ENCODE data around the gene PRELP.
"Not testable (repeated sequence)": the region's sequence is repeated elsewhere in the genome, so short reads cannot be mapped to it uniquely, and the experiment has no call there.

PRELP gene

DNA sequence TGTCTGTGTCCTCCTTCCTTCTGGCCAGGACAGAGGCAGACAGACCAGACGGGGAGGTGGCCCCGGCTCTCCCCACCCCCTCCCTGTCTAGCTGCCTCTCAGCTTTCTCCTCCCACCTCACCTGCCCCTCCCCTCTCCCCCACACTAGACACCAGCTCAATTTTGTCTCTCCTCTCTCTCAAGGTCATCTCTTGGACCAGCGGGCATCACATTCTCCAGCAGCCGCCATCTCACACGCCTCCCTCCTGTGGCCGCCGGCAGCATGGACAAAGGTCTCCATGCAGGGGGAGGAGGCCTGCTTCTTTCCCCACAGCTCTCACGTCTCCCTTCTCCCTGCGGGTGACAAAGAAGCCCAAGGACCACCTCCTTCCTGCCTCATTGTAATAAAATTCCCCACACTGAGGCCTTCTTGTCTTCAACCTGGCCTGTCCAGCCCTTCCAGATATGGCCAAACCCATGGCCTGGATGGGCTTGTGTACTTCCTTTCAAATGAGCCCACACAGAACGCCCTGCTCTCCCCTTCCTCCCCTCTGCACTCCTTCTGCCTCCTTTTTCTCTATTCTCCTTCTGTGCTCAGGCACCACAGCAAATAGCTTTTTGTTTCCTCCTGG lies 33.0 kb downstream of the PRELP start:
- no peak for DNase-seq (ENCODE audit: low read depth)

GRCh38 chr1:203509135-203509534 lies 33.5 kb downstream of the PRELP start:
- no peak for DNase-seq (ENCODE audit: low read depth)

DNA sequence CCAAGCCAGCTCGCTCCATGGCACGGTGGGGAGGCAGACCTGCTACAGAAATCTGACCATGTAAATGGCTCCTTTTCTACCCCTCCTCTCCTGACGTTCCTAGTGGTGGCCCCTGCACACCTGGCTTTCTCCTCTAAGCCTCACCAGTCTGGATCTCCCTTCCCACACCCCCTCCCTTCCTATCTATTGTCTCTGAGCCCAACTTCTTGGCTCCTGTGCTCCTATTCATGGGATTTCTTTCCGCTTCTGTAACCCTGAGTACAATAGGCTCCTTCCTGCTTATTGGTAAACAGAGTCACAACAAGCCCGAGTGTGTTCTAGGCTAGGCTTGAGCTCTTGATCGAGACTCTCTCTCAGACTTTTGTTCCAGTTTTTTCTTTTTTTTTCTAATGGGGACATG lies 35.9 kb downstream of the PRELP start:
- DNase-seq (ENCODE audit: low read depth) = no peak

DNA sequence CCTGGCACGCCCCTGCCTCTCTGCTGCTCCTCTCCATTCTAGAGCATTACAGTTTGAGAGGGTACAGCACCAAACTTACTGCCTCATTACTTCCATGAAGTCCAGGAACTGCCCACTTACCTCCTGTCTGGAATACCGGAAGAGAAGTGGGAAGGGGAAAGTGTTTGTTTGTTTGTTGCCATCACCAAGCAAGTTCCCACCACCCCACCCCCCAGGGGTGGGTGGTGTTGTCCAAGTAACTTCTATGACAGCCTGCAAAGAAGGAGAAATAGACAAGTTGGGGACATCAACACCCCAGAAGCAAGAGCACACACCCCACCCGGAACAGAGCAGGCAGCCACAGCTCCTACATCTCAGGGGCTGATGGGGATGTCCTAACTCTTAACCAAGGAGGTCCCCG lies 36.3 kb downstream of the PRELP start:
- no peak for DNase-seq (ENCODE audit: low read depth)

DNA sequence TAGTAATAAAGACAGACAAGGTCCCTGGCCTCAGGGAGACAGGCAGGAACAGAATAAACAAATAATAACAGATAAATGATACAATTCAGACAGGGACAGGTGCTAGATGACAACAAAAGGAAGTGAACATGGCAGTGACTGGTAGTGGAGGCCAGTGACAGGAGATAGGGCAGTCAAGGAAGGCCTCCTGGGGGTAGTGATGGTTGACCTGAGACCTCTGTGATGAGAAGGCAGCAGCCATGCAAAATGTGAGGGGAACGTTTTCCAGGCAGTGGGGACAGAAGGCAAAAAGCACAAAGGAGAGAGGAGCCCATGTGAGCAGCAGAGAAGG lies 36.9 kb downstream of the PRELP start:
- DNase-seq (ENCODE audit: low read depth) = no peak

DNA sequence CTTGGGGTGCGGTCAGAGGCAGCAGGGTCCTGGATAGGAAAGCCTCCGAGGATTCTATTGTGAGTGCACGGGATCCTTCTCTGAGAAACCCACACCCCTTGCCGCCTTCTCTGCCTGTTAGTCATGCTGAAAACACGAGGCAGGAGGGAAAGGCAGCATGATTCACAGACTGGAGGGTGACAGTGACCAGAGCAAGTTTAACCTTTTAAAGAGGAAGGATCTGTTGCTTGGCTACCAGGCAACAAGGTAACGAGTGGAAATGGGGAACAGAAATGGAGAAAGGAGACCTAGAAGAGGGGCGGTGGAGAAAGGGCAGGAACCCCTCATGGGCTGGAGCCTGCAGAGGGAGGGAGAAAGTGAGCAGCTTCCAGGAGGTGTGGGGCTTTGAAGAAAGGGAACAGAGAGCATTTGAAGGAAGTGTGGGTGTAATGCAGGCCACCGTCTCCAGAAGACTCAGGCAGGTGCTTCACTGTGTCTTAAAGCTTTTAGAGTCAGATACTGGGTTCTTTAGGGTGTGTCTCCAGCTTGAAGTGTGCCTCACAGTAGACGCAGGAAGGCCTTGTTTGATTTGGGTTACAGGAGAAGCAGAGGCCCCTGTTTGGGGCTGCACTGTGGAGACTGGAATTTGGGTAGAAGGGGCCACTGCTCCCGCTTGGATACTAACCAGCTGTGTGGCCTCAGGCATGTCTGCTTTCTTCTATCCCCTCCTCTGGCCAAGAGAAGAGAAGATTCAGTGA lies 37.4 kb downstream of the PRELP start:
- no peak for DNase-seq (ENCODE audit: low read depth)

DNA sequence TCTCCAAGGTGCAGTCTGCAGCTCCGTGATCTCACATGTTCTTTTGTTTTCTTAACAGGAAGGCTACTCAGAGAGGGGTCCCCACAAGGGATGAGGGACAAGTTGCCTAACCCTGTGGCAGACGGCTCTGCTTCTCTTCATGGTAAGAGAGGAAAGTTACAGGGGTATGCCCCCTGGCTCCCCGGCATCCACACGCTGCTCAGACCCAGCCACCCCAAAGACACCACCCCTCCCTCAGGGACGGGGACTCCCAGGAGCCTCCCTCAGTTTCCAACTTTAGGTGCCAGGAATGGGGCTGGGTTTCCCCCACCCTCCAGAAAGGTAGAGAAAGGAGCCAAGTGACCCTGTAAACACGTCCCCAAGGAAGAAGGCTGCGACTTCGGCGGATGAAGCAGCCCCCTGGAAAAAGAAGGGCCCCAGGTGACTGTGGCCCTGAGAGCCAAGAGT lies 38.0 kb downstream of the PRELP start:
- no peak for DNase-seq (ENCODE audit: low read depth)

DNA sequence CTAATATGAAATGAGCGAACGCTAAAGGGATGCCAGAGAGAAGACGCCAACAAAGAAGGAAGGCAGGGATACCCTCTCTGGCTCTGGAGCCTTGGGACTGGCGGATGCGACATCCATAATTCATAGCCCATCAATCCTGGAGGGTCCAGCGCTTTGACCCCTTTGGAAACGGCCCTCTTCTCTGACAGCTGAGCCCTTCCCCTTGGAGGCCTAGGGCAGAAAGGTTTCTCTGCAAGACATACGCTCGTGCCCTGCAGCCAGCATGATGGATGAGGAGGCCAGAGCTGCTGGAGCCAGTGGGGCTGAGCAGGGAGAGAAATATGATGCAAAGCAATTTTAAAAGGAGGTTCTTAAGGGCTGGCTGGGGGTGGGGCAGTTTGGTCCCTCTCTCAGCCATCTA lies 40.6 kb downstream of the PRELP start:
- DNase-seq (ENCODE audit: low read depth) = no peak

DNA sequence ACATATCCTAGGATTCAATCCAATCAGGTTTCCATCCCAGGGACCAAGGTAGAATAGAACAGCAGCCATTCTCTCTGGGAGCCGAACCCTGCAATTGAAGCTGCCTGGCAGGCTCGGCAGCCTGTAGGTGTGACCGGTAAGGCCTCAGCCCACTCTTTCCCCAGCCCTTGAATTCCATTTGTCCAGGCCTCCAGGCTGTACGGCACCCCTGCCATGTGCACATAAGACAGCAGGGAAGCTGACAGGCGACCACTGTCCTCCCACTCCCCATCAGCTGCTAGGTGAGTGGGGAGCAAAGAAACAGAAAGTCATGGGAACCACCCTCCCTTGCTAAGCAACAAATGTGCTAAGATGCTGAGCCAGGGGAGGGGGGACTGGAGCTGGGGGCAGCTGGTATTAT lies 41.3 kb downstream of the PRELP start:
- no peak for DNase-seq (ENCODE audit: low read depth)

DNA sequence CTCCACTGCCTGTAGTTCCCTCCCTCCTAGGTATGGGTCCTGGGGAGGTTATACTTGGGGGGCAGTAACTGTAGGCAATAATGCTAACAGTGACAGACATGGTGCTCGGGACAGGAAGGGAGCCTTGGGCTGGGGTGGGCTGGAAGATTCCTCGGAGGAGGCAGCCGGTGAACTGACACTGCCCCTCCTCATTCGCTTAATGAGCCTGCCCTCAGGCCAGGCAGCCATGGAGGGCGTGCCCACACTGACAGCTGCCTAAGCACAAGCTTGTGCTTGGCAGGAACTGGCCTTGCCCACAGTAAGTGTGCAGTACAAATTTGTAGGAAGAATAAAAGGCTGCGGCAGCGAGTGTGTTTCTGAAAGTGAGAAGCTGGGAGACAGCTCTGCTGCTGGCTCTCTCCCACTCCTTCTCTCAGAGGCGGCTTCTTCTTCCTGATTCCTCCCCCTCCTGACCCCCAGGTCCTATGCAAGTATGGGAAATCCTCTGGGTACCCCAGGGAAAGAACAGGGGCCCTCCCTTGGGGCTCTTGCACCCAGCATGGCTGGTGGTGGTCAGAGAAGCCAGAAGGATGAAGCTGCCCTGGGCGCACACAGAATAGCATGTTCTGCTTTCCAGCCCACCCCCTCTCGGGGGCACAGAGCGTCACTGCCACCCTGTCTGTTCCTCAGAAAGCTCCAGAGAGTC lies 42.0 kb downstream of the PRELP start:
- DNase-seq (ENCODE audit: low read depth) = no peak

DNA sequence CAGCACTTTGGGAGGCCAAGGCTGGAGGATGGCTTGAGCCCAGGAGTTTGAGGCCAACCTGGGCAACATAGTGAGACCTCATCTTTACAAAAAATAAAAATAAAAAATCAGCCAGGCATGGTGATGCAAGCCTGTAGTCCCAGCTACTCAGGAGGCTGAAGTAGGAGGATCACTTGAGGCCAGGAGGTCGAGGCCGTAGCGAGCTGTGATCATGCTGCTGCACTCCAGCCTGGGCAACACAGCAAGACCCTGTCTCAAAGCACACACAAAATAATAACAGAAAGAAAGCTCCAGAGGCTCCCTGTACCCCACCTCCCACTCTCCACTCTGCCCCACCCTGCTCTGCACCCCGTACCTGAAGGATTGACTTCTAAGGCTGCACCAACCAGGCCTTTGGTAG lies 42.5 kb downstream of the PRELP start:
- not testable (repeated sequence) for DNase-seq (ENCODE audit: low read depth)

DNA sequence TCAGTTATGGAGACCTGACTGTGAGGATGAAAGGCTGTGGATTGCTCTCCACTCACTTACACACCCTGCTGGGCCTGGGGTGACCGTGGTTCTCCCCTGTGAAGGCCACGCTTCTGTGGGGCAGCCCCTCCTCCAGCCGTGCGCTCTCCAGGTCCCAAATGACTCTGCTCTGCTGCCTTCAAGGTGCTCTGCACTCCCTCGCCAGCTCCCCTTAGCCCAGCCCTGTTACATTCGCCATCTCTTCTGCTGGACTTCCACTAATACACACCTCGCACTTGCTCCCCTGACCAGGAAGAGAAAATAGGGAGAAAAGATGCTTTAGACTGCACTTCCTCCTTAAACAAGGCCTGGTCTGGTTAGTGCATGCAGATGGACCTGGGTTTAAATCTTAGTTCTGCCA lies 42.9 kb downstream of the PRELP start:
- DNase-seq (ENCODE audit: low read depth) = no peak

GRCh38 chr1:203519053-203519840 lies 43.6 kb downstream of the PRELP start:
- no peak for DNase-seq (ENCODE audit: low read depth)

GRCh38 chr1:203519896-203520295 lies 44.3 kb downstream of the PRELP start:
- DNase-seq (ENCODE audit: low read depth) = no peak

DNA sequence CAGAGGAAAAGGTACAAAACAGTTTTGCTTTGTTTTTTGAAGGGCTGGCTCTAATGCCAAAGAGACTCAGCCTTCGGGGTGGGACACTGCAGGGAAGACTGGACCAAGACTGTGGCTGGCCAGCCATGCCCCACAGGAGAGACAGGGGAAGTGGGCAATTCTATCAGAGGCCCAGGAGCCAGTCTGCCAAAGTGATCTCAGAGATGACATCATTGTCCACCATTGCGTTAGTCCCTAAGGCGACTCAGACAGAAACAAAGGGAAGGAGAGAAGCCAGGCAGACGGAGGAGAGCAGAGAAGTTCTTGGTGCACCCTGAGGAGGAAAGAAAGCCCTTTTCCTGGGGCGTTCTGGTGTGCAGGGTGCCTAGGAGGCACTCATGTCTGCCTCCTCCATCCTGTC lies 44.7 kb downstream of the PRELP start:
- DNase-seq (ENCODE audit: low read depth) = no peak

DNA sequence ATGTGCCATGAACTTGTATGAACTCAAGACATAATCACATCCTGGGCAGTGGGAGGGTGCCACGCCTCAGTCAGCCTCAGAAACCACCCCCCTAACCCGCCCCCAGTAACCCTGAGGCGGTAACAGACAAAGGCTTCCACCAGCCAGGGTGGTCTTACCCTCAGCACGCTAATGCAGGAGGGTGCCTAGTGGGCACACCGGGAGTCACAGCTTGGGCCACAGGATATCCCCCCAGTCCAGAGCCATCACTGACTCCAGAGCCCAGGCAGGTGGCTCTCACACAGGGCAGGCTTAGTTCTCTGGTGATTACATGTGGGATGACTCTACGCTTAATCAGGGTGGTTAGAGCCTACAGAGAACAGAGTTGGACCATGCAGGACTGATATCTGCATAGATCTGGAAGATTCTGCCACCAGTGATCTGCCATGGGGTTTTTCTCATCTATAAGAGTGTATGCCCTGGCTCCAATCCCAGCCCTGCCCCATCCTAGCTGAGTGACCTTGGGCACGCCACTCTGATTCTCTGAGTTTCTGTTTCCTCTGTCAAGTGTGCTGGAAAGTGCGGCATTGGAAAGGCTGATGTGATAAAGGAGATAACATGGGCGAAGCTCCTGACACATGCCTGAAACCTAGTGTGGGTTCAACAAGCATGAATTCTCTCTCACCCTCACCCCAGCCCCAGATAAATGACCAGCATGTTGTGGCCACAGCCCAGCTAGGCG lies 45.6 kb downstream of the PRELP start:
- DNase-seq (ENCODE audit: low read depth) = no peak

- DNase-seq (ENCODE audit: low read depth) = no peak
Observed at GRCh38 chr1:203521812-203522211, 46.2 kb downstream of the PRELP start.

- no peak for DNase-seq (ENCODE audit: low read depth)
Observed at GRCh38 chr1:203522237-203522636, 46.6 kb downstream of the PRELP start.

- DNase-seq (ENCODE audit: low read depth) = no peak
Observed at GRCh38 chr1:203523667-203524066, 48.1 kb downstream of the PRELP start.

DNA sequence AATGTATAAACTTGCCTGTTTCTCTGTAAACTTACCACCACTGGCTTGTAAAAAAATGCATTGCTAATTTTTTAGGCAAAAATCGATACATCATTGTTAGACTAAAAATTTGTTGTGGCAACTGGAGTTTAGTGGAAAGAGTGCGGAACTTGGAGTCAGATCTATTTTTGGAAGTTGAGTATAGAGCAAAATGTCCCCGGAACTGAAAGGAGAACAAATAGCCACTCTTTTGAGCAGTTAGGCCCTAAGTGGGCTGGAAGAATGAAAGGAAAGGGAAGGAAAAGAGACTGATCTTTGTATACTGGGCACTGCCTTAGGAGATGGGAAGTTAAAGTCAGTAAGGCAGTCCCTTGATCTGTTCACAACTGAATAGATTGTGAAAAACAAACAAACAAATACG lies 48.5 kb downstream of the PRELP start:
- DNase-seq (ENCODE audit: low read depth) = no peak

DNA sequence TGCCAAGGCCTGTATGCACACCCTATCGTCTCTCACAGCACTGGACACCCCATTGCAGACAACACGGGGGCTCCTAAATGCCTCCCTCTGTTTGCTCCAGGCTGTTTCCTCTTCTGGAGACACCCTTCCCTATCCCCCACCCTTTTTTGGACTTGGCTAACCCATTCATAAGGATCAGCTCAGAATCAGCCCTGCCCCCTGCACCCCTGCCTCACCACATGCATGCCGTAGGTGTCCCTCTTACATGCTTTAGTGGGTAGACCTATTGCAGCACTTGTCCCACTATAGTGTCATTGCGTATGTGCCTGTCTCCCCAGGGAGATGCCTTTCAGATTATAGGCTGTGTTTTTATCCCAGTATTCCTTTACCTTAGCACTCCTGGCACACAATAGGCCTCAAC lies 49.2 kb downstream of the PRELP start:
- DNase-seq (ENCODE audit: low read depth) = no peak

- no peak for DNase-seq (ENCODE audit: low read depth)
Observed at GRCh38 chr1:203525685-203526084, 50.1 kb downstream of the PRELP start.

All from CMK (cell line).